ENCODE measurements around the gene RNF5.

The RNF5 gene

DNA sequence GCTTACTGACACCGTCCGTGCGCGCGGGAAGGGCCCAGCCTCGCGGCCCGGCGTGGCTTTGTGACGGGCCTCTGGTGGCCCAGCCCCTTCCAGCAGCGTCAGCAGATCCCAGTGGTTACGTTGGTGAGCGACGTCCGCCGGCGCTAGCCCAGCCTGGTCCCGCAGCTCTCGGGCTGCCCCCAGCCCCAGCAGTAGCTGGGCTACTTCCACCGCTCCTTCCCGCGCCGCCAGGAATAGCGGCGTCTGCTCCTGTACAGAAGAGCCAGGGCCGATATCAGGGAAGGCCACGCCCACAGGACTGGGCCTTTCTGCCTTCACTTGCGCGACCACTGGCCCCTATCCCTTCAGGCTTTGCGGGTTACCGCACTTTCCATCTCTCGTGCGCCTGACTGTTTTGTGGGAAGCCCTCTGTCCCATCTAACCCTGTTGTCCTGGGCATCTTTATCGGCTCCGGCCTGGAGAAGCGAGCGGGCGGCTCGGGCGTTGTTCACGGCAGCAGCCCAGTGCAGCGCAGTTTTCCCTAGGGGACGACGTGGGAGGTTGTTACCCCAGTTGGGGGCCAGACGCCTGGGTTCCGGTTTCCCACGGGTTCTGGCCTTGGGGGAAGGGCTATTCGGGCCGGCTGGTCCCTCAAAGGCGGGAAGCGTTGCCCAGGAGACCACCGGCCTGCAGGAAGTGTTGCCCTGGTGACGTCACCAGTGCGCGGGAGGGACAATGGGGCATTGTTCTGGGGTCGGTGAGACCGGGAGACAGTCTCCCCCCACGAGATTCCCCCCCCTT, 17.9 kb downstream of the RNF5 start:
- H3K4me3 ChIP-seq (ENCODE audit: low read depth, low read length), result peak overlapping the region; percentile 86
- DNase-seq (ENCODE audit: low read depth), result peak; percentile 91
- TF ChIP-seq, protein P1, sequence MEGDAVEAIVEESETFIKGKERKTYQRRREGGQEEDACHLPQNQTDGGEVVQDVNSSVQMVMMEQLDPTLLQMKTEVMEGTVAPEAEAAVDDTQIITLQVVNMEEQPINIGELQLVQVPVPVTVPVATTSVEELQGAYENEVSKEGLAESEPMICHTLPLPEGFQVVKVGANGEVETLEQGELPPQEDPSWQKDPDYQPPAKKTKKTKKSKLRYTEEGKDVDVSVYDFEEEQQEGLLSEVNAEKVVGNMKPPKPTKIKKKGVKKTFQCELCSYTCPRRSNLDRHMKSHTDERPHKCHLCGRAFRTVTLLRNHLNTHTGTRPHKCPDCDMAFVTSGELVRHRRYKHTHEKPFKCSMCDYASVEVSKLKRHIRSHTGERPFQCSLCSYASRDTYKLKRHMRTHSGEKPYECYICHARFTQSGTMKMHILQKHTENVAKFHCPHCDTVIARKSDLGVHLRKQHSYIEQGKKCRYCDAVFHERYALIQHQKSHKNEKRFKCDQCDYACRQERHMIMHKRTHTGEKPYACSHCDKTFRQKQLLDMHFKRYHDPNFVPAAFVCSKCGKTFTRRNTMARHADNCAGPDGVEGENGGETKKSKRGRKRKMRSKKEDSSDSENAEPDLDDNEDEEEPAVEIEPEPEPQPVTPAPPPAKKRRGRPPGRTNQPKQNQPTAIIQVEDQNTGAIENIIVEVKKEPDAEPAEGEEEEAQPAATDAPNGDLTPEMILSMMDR (IDR thresholded peaks at IDR 0.05; ENCODE audit: insufficient read depth, low read depth, low read length, missing control alignments), result no peak

DNA sequence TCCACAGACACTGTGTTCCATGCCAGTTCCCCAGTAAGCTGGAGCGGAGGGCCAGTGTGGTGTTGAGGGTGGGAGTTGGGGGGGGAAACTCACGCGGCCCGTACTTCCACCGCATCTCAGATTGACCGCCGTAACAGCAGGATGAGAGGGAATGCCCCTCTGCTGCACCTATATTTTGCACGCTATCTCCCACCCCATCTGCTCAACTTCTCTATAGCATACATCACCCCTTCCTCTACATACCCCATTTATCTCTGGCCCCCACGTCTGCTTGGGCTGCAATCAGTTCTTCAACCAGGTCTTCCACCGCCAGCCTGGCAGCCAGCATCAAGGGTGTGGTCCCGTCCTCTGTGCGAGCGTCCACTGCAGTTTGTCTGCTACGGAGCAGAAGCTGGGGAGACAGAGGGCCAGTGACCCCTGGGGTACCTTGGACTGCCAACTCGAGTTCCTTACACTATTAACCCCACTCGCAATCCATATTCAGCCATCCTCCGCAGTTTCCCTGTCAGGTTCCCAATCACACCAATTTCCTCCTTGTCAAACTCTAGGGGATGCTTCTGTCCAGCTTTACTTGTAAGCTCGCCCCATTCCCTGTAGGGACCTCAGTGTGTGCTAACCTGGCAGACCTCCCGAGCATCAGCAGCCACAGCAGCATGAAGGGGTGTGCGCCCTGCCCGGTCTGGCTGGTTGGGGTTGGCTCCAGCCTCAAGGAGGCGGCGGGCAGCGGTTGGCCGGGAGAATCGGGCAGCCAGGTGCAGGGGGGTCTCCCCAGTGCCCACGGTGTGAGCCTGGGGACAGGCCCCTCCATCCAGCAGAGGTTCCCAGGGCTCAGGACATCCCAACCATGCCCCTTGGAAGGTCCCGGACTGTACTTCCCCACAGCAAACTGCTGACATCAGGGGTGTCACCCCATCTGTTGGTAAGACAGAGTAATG, 18.7 kb downstream of the RNF5 start:
- H3K4me3 ChIP-seq (ENCODE audit: low read depth, low read length), result peak overlapping the region; percentile 86
- TF ChIP-seq, protein P1 (IDR thresholded peaks at IDR 0.05; ENCODE audit: insufficient read depth, low read depth, low read length, missing control alignments), result peak; percentile 16
- DNase-seq (ENCODE audit: low read depth), result peak; percentile 63

DNA sequence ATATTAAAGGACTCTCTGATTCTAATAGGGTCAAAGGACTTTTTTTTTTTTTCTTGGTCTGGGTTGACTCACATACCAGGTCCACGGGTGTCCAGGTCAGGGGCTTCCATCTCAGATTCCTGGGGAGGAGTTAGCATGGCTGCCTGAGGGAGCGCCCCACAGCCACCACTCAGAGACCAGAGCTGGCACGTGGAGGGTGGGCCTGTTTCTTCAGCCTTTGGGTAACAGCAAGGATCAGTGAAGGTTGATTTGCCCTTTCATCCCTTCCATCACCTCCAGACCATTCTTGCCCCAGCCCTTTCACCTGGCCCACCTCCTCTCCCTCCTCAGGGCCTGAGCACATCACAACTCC, 20.1 kb downstream of the RNF5 start:
- no peak overlapping the region for H3K4me3 ChIP-seq (ENCODE audit: low read depth, low read length)
- no peak for DNase-seq (ENCODE audit: low read depth)
- TF ChIP-seq, protein P1 (IDR thresholded peaks at IDR 0.05; ENCODE audit: insufficient read depth, low read depth, low read length, missing control alignments), result no peak

DNA sequence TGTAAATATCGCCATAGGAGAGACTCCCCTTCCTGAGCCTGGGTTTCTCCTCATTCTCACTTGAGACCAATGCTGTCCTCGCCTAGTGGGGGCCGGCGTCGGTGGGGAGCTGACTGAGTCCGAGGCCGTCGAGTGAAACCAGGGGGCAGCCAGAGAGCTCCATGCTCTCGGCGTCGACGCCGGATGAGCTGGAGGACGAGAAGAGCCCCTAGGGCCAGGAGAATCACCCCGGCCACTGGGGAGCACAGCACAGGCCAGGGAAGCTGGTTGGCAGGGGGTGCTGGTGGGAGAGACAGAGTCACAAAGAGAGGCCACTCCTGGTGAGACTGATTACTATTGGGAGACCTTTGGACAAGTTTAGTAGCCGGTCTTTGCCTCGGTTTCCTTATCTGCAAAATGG, 20.7 kb downstream of the RNF5 start:
- DNase-seq (ENCODE audit: low read depth), result no peak
- TF ChIP-seq, protein P1 (IDR thresholded peaks at IDR 0.05; ENCODE audit: insufficient read depth, low read depth, low read length, missing control alignments), result no peak

DNA sequence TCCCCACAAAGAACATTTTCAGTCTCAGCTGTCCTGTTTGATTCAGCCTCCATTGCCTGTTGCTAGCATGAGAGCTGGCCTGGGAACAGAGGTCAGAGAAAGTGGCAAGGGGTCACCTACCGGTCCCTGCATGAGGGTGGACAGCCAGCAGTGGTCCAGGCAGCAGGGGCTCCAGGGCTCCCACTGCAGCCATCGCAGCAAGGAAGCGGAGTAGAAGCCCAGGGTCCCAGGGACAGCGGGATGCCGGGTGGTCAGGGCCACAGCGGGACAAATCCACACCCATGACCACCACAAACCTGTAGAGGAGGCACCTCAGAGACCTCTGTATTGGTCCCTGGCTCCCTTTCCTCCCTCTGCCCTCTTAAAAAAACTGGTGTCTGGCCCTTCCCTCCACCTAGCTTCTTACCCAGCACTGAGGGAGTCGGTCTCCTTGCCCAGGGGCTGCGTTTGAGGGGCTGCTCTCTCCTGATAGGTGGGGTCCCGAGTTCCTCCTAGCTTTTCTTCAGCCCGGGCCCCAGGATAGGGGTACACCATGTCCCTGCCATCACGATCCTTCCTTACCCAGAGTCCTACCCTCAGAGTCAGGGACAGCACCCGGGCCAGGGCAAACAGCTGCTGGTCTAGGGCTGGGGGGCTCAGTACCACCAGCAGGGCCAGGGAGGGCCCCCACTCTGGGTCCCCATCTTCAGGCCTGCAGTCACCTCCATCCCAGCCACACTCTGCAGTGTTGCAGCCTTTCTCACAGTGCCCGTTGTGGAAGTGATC, 22.7 kb downstream of the RNF5 start:
- no peak for DNase-seq (ENCODE audit: low read depth)
- H3K4me3 ChIP-seq (ENCODE audit: low read depth, low read length), result no peak overlapping the region
- TF ChIP-seq, protein P1 (IDR thresholded peaks at IDR 0.05; ENCODE audit: insufficient read depth, low read depth, low read length, missing control alignments), result no peak

More for the DNA sequence above, 20.7 kb downstream of the RNF5 start:
- no peak overlapping the region for H3K4me3 ChIP-seq (ENCODE audit: low read depth, low read length)

DNA sequence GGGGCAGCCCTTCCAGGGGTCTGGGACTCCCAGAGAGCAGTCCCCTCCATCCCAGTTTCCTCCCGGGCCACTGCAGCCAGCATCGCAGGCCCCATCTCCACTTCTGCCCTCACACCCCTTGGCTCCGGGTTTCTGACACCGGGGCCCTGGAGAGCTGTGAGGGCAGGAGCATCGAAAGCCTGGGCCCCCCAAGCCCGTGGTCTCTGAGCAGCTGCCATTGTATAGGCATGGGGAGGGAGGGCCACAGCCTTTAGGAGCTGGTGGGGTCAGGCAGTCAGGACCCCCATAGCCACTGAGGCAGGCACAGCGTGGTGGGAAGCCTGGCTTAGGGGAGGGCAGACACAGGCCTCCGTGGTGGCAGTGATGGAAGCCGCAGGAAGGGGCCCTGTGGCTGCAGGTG, 24.0 kb downstream of the RNF5 start:
- H3K4me3 ChIP-seq (ENCODE audit: low read depth, low read length), result no peak overlapping the region
- no peak for DNase-seq (ENCODE audit: low read depth)
- TF ChIP-seq, protein P1 (IDR thresholded peaks at IDR 0.05; ENCODE audit: insufficient read depth, low read depth, low read length, missing control alignments), result no peak
